ENCODE measurements around the gene LRRC63.

GRCh38 chr13:46176756-46177155 lies 35.0 kb upstream of the LRRC63 start:
- TF ChIP-seq POLR2A (IDR thresholded peaks at IDR 0.05; ENCODE audit: low read depth, low read length) (peak; percentile 67), POLR2AphosphoS5 (IDR thresholded peaks at IDR 0.05; ENCODE audit: low read depth, low read length) (peak; percentile 85)

All from GM12892 (cell line).